Loucy (cell line): Measurements from ENCODE around the gene LARP4B.

ENCODE experiments used
- EZH2phosphoT487 ChIP-seq: fragments of 200-600 bp; IDR thresholded peaks from 2 replicates; pipeline ENCODE4 v1.6.1; 2018; ENCODE audit warnings: antibody characterized with exemption, mild to moderate bottlenecking, moderate library complexity, borderline replicate concordance
- TF ChIP-seq, protein P1 (sequence below): fragments of 200-600 bp; sonication (generic); conservative IDR thresholded peaks from 2 replicates; pipeline ENCODE4 v1.5.1; 2014; ENCODE audit warnings: mild to moderate bottlenecking, antibody characterized with exemption, low read length

DNA sequence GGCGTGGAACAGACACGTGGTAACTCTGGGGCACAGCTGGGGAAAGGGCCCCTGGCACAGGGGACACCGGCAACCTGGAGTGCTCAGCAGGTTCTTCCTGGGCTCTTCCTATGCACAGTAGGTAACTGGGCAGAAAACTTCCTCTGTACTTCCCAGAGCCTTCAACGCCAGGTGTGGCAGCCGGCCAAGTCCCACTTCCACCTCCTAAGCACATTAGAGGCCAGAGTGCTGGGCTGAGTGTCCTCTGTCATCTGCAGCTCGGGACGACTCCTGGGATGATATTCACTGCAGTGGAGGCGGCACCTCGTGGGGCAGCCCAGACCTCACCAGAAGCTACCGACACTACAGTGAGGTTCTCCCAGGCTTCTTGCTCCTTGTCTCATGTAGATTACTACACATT lies 114.5 kb downstream of the LARP4B start:
- TF ChIP-seq, protein P1, sequence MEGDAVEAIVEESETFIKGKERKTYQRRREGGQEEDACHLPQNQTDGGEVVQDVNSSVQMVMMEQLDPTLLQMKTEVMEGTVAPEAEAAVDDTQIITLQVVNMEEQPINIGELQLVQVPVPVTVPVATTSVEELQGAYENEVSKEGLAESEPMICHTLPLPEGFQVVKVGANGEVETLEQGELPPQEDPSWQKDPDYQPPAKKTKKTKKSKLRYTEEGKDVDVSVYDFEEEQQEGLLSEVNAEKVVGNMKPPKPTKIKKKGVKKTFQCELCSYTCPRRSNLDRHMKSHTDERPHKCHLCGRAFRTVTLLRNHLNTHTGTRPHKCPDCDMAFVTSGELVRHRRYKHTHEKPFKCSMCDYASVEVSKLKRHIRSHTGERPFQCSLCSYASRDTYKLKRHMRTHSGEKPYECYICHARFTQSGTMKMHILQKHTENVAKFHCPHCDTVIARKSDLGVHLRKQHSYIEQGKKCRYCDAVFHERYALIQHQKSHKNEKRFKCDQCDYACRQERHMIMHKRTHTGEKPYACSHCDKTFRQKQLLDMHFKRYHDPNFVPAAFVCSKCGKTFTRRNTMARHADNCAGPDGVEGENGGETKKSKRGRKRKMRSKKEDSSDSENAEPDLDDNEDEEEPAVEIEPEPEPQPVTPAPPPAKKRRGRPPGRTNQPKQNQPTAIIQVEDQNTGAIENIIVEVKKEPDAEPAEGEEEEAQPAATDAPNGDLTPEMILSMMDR = no peak
- no peak for TF ChIP-seq EZH2phosphoT487
